ENCODE measurements around the gene PTPRJ.

Gene PTPRJ

GRCh38 chr11:48168815-48169214, 188.5 kb downstream of the PTPRJ start:
- no peak for TF ChIP-seq CTCF (IDR thresholded peaks at IDR 0.05; ENCODE audit: insufficient read depth, missing control alignments)
- DNase-seq (ENCODE audit: insufficient read length, low spot score) (no peak), FAIRE-seq (no peak)

GRCh38 chr11:48169259-48169658, 188.9 kb downstream of the PTPRJ start:
- DNase-seq (ENCODE audit: insufficient read length, low spot score) (no peak), FAIRE-seq (no peak)
- no peak for TF ChIP-seq CTCF (IDR thresholded peaks at IDR 0.05; ENCODE audit: insufficient read depth, missing control alignments)

GRCh38 chr11:48169717-48170116, 189.4 kb downstream of the PTPRJ start:
- FAIRE-seq (no peak), DNase-seq (ENCODE audit: insufficient read length, low spot score) (no peak)
- TF ChIP-seq CTCF (IDR thresholded peaks at IDR 0.05; ENCODE audit: insufficient read depth, missing control alignments), result no peak

GRCh38 chr11:48170241-48171233, 190.2 kb downstream of the PTPRJ start:
- no peak for DNase-seq (ENCODE audit: insufficient read length, low spot score)
- no peak for TF ChIP-seq CTCF (IDR thresholded peaks at IDR 0.05; ENCODE audit: insufficient read depth, missing control alignments)
- FAIRE-seq, result no peak

- peak; percentile 94 for TF ChIP-seq CTCF (IDR thresholded peaks at IDR 0.05; ENCODE audit: insufficient read depth, missing control alignments)
- no peak for FAIRE-seq
- DNase-seq (ENCODE audit: insufficient read length, low spot score), result peak; percentile 54
Measured at GRCh38 chr11:48172818-48173609, 192.7 kb downstream of the PTPRJ start.

- no peak for TF ChIP-seq CTCF (IDR thresholded peaks at IDR 0.05; ENCODE audit: insufficient read depth, missing control alignments)
- FAIRE-seq, result no peak
Measured at GRCh38 chr11:48177661-48178060, 197.3 kb downstream of the PTPRJ start.

More at GRCh38 chr11:48177661-48178060, 197.3 kb downstream of the PTPRJ start:
- DNase-seq (ENCODE audit: insufficient read length, low spot score), result no peak
